Stimulated activated naive B cell treated with anti-CD40 and anti-IgM and Interleukin-4, amounts not matched to agents 10 μg/mL and 1 μg/mL and 100 μg/mL, for 72 hours (primary cell): ENCODE data around the gene AKIRIN1.
A peak's percentile ranks its signal among the peaks of the same experiment; 100 is the strongest.
"Not testable (repeated sequence)": the region's sequence is repeated elsewhere in the genome, so short reads cannot be mapped to it uniquely, and the experiment has no call there.

Experiments used
- ATAC-seq, 2 donors: fragments of 150-1000 bp; cut with Tn5 transposase; replicated peaks; 2 replicates each; pipeline ENCODE4 v1.10.0; 2021; ENCODE audit warnings: moderate library complexity in 1 of 2
- DNase-seq: peaks from one replicate; pipeline ENCODE4 v3.0.0; 2021
- H3K27ac Mint-ChIP-seq: one replicate; pipeline ENCODE4 v1.8.0; 2022; ENCODE audit warnings: mild to moderate bottlenecking, mixed read lengths
- H3K27me3 Mint-ChIP-seq, 2 donors: one replicate each; pipeline ENCODE4 v1.8.0; 2022; ENCODE audit warnings: mixed read lengths in 2 of 2
- H3K36me3 Mint-ChIP-seq, 2 donors: one replicate each; pipeline ENCODE4 v1.8.0; 2022; ENCODE audit warnings: mixed read lengths in 2 of 2, mild to moderate bottlenecking in 1 of 2
- H3K4me1 Mint-ChIP-seq, 2 donors: one replicate each; pipeline ENCODE4 v1.8.0; 2022; ENCODE audit warnings: mixed read lengths in 2 of 2, mild to moderate bottlenecking in 1 of 2
- H3K4me3 Mint-ChIP-seq, 2 donors: one replicate each; pipeline ENCODE4 v1.8.0; 2022; ENCODE audit warnings: mild to moderate bottlenecking in 2 of 2, mixed read lengths in 2 of 2, moderate library complexity in 1 of 2
- H3K9me3 Mint-ChIP-seq, 2 donors: one replicate each; pipeline ENCODE4 v1.8.0; 2022; ENCODE audit warnings: mixed read lengths in 2 of 2, mild to moderate bottlenecking in 1 of 2

The AKIRIN1 gene

DNA sequence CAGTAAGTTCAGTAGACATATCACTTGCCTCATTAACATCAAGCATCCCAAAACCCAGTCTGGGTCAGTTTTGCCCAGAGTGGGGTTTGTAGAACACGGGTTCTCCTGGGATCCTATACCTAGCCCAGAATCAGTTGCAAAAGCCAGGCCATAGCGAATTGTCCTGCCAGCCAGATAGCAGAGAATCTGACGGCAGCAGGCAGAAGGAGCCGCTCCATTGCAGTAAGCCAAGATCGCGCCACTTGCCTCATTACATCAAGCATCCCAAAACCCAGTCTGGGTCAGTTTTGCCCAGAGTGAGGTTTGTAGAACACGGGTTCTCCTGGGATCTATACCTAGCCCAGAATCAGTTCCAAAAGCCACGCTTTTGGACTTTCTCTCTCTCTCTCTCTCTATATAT lies 54.2 kb downstream of the AKIRIN1 start:
- H3K36me3 Mint-ChIP-seq: peaks cover 24 to 32% of the 10 kb centered on the region in 2 donors
- peaks cover 2 to 7% of the 10 kb centered on the region in 2 donors for H3K9me3 Mint-ChIP-seq
- ATAC-seq: no peak
- no peak overlapping the region for H3K4me3 Mint-ChIP-seq
- no peaks in the 10 kb centered on the region for H3K27me3 Mint-ChIP-seq
- H3K4me1 Mint-ChIP-seq: peaks cover 13 to 18% of the 10 kb centered on the region in 2 donors
- no peak for DNase-seq
- no peak overlapping the region for H3K27ac Mint-ChIP-seq

DNA sequence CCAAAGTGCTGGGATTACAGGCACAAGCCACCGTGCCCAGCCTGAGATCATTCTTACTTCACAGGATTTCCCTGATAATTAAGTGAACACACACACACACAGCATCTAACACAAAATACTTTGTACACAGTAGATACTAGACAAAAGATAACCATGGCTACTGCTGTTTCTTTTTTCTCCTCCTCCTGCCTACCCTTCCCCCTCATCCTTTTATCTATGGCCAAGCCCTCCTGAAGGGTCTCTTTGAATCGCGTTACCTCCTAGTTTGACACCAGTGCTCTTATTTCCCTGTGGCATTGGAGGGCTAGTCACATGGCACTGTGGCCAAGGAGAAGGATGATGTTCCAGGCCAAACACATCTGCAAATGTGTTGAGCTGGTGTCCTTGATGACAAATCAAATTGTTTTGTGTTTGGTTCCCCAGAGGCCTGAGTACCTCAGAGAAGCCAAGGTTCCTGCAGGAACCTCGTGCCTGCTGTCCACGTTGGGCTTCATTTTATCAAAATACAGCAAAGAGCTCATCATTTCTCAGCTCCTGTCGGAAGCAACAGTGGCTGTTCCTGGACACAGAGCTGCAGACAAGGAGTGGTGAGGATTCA lies 55.6 kb downstream of the AKIRIN1 start:
- Mint-ChIP-seq H3K4me3 (no peak overlapping the region), H3K27me3 (no peaks in the 10 kb centered on the region), H3K4me1 (peaks cover 16 to 28% of the 10 kb centered on the region in 2 donors), H3K36me3 (peaks cover 24 to 37% of the 10 kb centered on the region in 2 donors), H3K27ac (no peak overlapping the region), H3K9me3 (peaks cover 2 to 7% of the 10 kb centered on the region in 2 donors)
- ATAC-seq: no peak
- no peak for DNase-seq

DNA sequence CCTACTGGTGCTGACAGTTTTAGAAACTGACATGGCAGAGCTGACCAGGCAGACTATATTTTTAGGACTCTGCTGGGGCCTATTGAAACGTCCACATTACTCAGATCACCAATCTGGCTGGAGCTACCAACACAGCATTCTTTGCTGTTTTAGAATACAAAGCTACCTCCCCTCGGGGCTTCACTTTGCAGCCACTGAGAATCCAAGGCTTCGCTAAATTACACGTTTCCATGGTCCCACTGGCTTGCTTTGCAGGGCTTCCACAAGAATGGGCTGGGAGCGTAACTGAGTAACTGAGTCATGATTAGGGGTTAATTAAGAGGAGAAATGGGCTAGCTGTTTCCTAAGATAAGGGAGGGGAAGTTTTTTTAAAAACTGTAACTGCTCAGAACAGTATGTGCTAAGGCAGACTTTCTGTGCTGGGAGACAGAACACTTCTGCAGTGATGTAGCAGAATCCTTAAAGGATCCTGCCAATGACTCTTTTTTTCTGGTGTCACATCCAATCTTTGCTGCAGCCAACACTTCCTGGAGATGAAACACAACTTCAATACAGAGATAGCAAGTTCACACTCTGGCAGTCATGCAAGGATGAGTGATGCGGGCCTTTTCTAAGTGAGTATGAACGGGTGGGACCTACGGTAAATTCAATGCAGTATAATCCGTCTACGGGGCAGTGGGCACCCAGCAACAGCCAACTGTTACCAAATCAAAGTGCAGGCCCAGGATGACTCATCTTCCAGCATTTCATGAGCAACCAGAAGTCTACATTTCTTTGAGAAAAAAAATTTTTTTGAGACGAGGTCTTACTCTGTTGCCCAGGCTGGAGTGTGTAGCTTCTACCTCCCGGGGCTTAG lies 56.5 kb downstream of the AKIRIN1 start:
- peaks cover 2 to 7% of the 10 kb centered on the region in 2 donors for H3K9me3 Mint-ChIP-seq
- peaks cover 22 to 37% of the 10 kb centered on the region in 2 donors for H3K36me3 Mint-ChIP-seq
- H3K27me3 Mint-ChIP-seq: no peaks in the 10 kb centered on the region
- H3K27ac Mint-ChIP-seq: no peak overlapping the region
- DNase-seq: no peak
- no peak overlapping the region for H3K4me3 Mint-ChIP-seq
- peak; percentile 42 to 76 for ATAC-seq
- H3K4me1 Mint-ChIP-seq: peaks cover 16 to 28% of the 10 kb centered on the region in 2 donors

DNA sequence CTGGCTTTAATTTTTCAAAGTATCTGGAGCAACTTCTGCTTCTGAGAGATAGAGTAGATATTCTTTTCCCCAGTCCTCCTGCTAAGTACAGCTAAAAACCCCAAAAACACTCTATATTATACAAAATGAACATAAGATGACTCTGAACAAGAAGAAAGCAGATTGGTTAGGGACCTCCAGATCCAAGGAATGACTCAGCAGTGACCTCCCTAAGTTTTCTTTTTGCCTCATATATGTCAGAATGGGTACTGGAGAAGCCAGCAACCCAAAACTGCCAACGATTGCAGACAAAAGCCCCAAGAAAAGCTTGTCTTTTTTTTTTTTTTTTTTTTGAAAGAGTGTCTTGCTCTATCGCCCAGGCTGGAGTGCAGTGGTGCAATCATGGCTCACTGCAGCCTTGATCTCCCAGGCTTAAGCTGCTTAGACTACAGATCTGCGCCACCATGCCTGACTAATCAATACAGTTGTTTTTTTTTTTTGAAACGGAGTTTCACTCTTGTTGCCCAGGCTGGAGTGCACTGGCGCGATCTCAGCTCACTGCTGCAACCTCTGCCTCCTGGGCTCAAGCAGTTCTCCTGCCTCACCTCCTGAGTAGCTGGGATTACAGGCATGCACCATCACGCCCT lies 57.8 kb downstream of the AKIRIN1 start:
- ATAC-seq (peak in 1 of 2 donors; percentile 33), DNase-seq (no peak)
- Mint-ChIP-seq H3K4me1 (peaks cover 10 to 21% of the 10 kb centered on the region in 2 donors), H3K9me3 (peaks cover 0 to under 1% of the 10 kb centered on the region in 2 donors), H3K36me3 (peaks cover 11 to 26% of the 10 kb centered on the region in 2 donors), H3K4me3 (no peak overlapping the region), H3K27me3 (no peaks in the 10 kb centered on the region), H3K27ac (no peak overlapping the region)

DNA sequence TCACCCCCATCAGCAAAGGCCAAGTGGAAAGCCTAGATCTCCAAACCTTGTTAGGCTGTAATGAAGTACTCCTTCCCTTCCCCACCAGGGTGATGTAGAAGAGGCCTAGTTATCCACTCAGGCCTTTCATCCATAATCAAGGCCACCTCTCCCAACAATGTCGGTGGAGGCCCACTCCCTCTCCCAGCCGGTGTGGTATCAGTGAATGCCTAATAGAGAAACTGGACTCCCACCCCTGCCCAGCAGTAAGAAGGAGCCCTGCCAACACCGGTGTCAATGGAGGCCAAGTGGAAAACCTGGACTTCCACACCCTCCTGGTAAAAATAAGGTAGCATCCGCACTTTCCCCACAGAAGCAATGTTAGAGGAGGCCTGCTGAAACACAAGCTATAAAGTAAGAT lies 58.9 kb downstream of the AKIRIN1 start:
- H3K27ac Mint-ChIP-seq: no peak overlapping the region
- peaks cover 9 to 15% of the 10 kb centered on the region in 2 donors for H3K36me3 Mint-ChIP-seq
- DNase-seq (no peak), ATAC-seq (no peak)
- no peak overlapping the region for H3K4me3 Mint-ChIP-seq
- H3K9me3 Mint-ChIP-seq: no peaks in the 10 kb centered on the region
- H3K4me1 Mint-ChIP-seq: peaks cover 3 to 11% of the 10 kb centered on the region in 2 donors
- no peaks in the 10 kb centered on the region for H3K27me3 Mint-ChIP-seq

DNA sequence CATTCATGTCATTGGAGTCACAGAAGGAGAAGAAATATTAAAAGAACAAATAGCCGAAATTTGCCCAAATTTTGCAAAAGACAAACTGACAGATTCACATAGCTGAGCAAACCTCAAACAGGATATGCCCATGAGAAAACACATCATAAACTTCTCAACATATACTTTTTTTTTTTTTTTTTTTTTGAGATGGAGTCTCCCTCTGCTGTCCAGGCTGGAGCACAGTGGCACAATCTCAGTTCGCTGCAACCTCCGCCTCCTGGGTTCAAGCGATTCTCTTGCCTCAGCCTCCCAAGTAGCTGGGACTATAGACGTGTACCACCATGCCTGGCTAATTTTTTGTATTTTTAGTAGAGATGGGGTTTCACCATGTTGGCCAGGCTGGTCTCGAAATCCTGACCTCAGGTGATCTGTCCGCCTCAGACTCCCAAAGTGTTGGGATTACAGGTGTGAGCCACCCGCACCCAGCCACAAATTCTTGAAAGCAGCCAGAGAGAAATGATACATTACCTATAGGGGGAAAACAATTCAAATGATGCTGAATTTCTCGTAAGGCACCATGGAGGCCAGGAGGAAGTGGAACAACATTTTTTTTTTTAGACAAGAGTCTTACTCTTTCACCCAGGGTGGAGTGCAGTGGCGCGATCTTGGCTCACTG lies 60.2 kb downstream of the AKIRIN1 start:
- Mint-ChIP-seq H3K4me1 (peaks cover 3 to 11% of the 10 kb centered on the region in 2 donors), H3K36me3 (peaks cover 9 to 14% of the 10 kb centered on the region in 2 donors)
- H3K4me3 Mint-ChIP-seq, ATAC-seq, H3K27me3 Mint-ChIP-seq, H3K27ac Mint-ChIP-seq, DNase-seq, H3K9me3 Mint-ChIP-seq: not testable (repeated sequence)

DNA sequence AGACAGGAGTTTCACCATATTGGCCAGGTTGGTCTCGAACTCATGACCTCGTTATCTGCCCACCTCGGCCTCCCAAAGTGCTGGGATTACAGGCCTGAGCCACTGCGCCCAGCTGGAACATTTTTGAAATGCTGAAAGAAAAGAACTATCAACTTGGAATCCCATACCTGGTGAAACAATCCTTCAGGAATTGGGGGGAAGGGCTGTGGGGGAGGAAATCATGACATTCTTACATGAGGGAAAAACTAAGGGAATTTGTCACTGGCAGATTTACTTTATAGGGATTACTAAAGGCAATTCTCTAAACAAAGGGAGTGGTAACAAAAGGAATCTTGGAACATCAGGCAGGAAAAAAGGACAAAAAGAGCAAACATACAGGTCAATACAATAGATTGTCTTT lies 60.9 kb downstream of the AKIRIN1 start:
- peaks cover 3 to 11% of the 10 kb centered on the region in 2 donors for H3K4me1 Mint-ChIP-seq
- peaks cover 7 to 8% of the 10 kb centered on the region in 2 donors for H3K36me3 Mint-ChIP-seq
- H3K4me3 Mint-ChIP-seq: no peak overlapping the region
- no peaks in the 10 kb centered on the region for H3K27me3 Mint-ChIP-seq
- no peak overlapping the region for H3K27ac Mint-ChIP-seq
- H3K9me3 Mint-ChIP-seq: no peaks in the 10 kb centered on the region
- DNase-seq (no peak), ATAC-seq (no peak)

DNA sequence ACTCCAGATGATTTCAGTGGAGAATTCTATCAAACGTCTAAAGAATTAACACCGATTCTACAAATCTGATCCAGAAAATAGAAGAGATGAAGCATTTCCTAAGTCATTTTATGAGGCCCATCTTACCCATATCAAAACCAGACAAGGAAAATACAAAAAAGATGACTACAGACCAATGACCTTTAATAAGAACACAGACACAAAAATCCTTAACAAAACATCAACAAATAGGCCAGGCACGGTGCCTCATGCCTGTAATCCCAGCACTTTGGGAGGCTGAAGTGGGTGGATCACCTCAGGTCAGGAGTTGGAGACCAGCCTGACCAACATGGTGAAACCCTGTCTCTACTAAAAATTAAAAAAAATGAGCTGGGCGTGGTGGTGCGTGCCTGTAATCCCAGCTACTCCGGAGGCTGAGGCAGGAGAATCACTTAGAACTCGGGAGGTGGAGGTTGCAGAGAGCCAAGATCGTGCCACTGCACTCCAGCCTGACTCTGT lies 64.2 kb downstream of the AKIRIN1 start:
- H3K4me1 Mint-ChIP-seq: peaks cover 3 to 11% of the 10 kb centered on the region in 2 donors
- not testable (repeated sequence) for H3K27ac Mint-ChIP-seq, H3K4me3 Mint-ChIP-seq, H3K36me3 Mint-ChIP-seq, H3K9me3 Mint-ChIP-seq, DNase-seq, H3K27me3 Mint-ChIP-seq, ATAC-seq
